H1 (cell line): ENCODE results near the gene CDH8. TPM values are rescaled to one million over a fixed set of nuclear protein-coding genes. Genes with fewer than 3 reads are reported as not detected.

Source experiments
- CTCF ChIA-PET: fragments of 300-600 bp; sonication (Branson Sonifier 250); formaldehyde crosslinking; loops from one replicate; lab custom pipeline; 2021; ENCODE audit not compliant: partially characterized antibody; lab: Charles Lee
- POLR2A ChIA-PET: fragments of 300-600 bp; sonication (Branson Sonifier 250); formaldehyde crosslinking; loops from one replicate; lab custom pipeline; 2021; ENCODE audit warnings: inconsistent platforms; ENCODE audit not compliant: partially characterized antibody; lab: Charles Lee
- DNase-seq, 2 experiments: peaks; one replicate each; pipeline versions ENCODE4 v3.0.0 to v3.0.0-alpha.2; 2010 to 2022; ENCODE audit warnings: low spot score in 2 of 2, low read depth in 1 of 2, mixed read lengths in 1 of 2
- FAIRE-seq: peaks from 2 replicates; lab custom pipeline; 2011; peaks lifted over from hg19 to GRCh38; lab: Jason Lieb, UNC
- H2AFZ ChIP-seq: 2 replicates; pipeline ENCODE4 v1.8.1; 2012; ENCODE audit warnings: low read length, inconsistent platforms
- H2AK5ac ChIP-seq: 2 replicates; pipeline ENCODE4 v1.6.1; 2013; ENCODE audit warnings: low read depth, low read length
- H2BK120ac ChIP-seq: replicated peaks from 2 replicates; pipeline ENCODE3; 2013; ENCODE audit warnings: low read depth, low read length, inconsistent platforms
- H2BK12ac ChIP-seq: 2 replicates; pipeline ENCODE4 v1.6.1; 2013; ENCODE audit warnings: low read depth, low read length
- H2BK15ac ChIP-seq: 2 replicates; pipeline ENCODE4 v1.6.1; 2013; ENCODE audit warnings: low read length
- H2BK20ac ChIP-seq: 2 replicates; pipeline ENCODE4 v1.6.1; 2013; ENCODE audit warnings: low read length
- H2BK5ac ChIP-seq: 2 replicates; pipeline ENCODE4 v1.6.1; 2013; ENCODE audit warnings: low read depth, low read length
- H3K14ac ChIP-seq: 2 replicates; pipeline ENCODE4 v1.6.1; 2013; ENCODE audit warnings: inconsistent platforms; ENCODE audit not compliant: insufficient read length
- H3K18ac ChIP-seq: 2 replicates; pipeline ENCODE4 v1.6.1; 2013; ENCODE audit warnings: low read length; ENCODE audit errors: extremely low read depth
- H3K23ac ChIP-seq: 2 replicates; pipeline ENCODE4 v1.6.1; 2013; ENCODE audit warnings: inconsistent platforms; ENCODE audit not compliant: insufficient read length
- H3K23me2 ChIP-seq: 2 replicates; pipeline ENCODE4 v1.6.1; 2013; ENCODE audit warnings: low read depth, low read length
- H3K27ac ChIP-seq: 2 replicates; pipeline ENCODE4 v1.6.1; 2011; ENCODE audit warnings: low read depth, low read length, inconsistent platforms
- H3K27me3 ChIP-seq, 4 experiments: replicated peaks in 1 of 4; 1 replicate in 1 of 4; 2 replicates in 3 of 4; pipeline versions ENCODE4 v1.6.1 to v1.8.1; 2011 to 2013; ENCODE audit warnings: low read length in 3 of 4, mild to moderate bottlenecking in 3 of 4, inconsistent platforms in 2 of 4, mixed read lengths in 2 of 4, moderate library complexity in 1 of 4; ENCODE audit not compliant: control insufficient read depth in 3 of 4, insufficient read depth in 3 of 4; ENCODE audit errors: extremely low read depth in 1 of 4
- H3K36me3 ChIP-seq, 4 experiments: 2 replicates each; pipeline versions ENCODE4 v1.6.1 to v1.8.1; 2011 to 2013; ENCODE audit warnings: mild to moderate bottlenecking in 4 of 4, low read length in 3 of 4, moderate library complexity in 2 of 4, control low read depth in 1 of 4, inconsistent platforms in 1 of 4; ENCODE audit not compliant: insufficient read depth in 4 of 4, control insufficient read depth in 2 of 4
- H3K4ac ChIP-seq: replicated peaks from 2 replicates; pipeline ENCODE3; 2013; ENCODE audit warnings: low read length, low read depth, mixed read lengths, inconsistent platforms; ENCODE audit not compliant: insufficient read length
- H3K4me1 ChIP-seq, 4 experiments: replicated peaks in 1 of 4; 1 replicate in 1 of 4; 2 replicates in 3 of 4; pipeline versions ENCODE4 v1.6.1 to v1.8.1; 2011 to 2013; ENCODE audit warnings: low read length in 3 of 4, inconsistent platforms in 2 of 4, mixed read lengths in 1 of 4; ENCODE audit not compliant: insufficient read depth in 4 of 4, control insufficient read depth in 3 of 4
- H3K4me2 ChIP-seq, 2 experiments: 2 replicates each; pipeline versions ENCODE4 v1.6.1 to v1.8.1; 2011 to 2013; ENCODE audit warnings: low read depth in 2 of 2, low read length in 2 of 2, control low read depth in 1 of 2, inconsistent platforms in 1 of 2, mild to moderate bottlenecking in 1 of 2; ENCODE audit not compliant: insufficient read depth in 1 of 2
- H3K4me3 ChIP-seq, 4 experiments: fragments of 200-600, 300-600 bp in 1 of 4; sonication (generic), shearing (Covaris generic), sonication (Bioruptor Twin) in 1 of 4; 2 replicates each; pipeline versions ENCODE4 v1.5.1 to v1.8.1; 2011 to 2016; ENCODE audit warnings: low read length in 4 of 4, low read depth in 3 of 4, control low read depth in 2 of 4, inconsistent platforms in 2 of 4, mild to moderate bottlenecking in 2 of 4, mixed read lengths in 1 of 4, moderate library complexity in 1 of 4; ENCODE audit not compliant: insufficient read depth in 2 of 4; ENCODE audit errors: extremely low read depth in 1 of 4
- H3K56ac ChIP-seq: replicated peaks from 2 replicates; pipeline ENCODE3; 2013; ENCODE audit warnings: low read depth, mild to moderate bottlenecking, mixed read lengths, low read length, inconsistent platforms; ENCODE audit not compliant: insufficient read length
- H3K79me1 ChIP-seq: 2 replicates; pipeline ENCODE4 v1.6.1; 2013; ENCODE audit warnings: low read depth, low read length, control low read depth
- H3K79me2 ChIP-seq, 2 experiments: 2 replicates each; pipeline versions ENCODE4 v1.6.1 to v1.8.1; 2012 to 2013; ENCODE audit warnings: low read length in 2 of 2, mild to moderate bottlenecking in 2 of 2, inconsistent platforms in 1 of 2; ENCODE audit not compliant: insufficient read depth in 2 of 2, control insufficient read depth in 1 of 2
- H3K9ac ChIP-seq, 4 experiments: replicated peaks in 1 of 4; 1 replicate in 1 of 4; 2 replicates in 3 of 4; pipeline versions ENCODE4 v1.6.1 to v1.8.1; 2011 to 2013; ENCODE audit warnings: low read depth in 3 of 4, low read length in 3 of 4, control low read depth in 2 of 4, mild to moderate bottlenecking in 2 of 4, moderate library complexity in 2 of 4, inconsistent platforms in 1 of 4; ENCODE audit errors: extremely low read depth in 1 of 4
- H3K9me3 ChIP-seq, 2 experiments: 2 replicates each; pipeline versions ENCODE4 v1.6.1 to v1.8.1; 2012 to 2013; ENCODE audit warnings: mild to moderate bottlenecking in 2 of 2, moderate library complexity in 2 of 2, control low read depth in 1 of 2, inconsistent platforms in 1 of 2, low read depth in 1 of 2, low read length in 1 of 2, mixed read lengths in 1 of 2; ENCODE audit not compliant: insufficient read depth in 2 of 2
- H4K20me1 ChIP-seq, 2 experiments: replicated peaks in 1 of 2; 2 replicates each; pipeline versions ENCODE3 to v1.8.1; 2011 to 2013; ENCODE audit warnings: inconsistent platforms in 2 of 2, low read length in 2 of 2, mild to moderate bottlenecking in 1 of 2; ENCODE audit not compliant: insufficient read depth in 2 of 2, control insufficient read depth in 1 of 2
- H4K5ac ChIP-seq: 2 replicates; pipeline ENCODE4 v1.6.1; 2013; ENCODE audit warnings: low read length, low read depth, mixed read lengths, inconsistent platforms; ENCODE audit not compliant: insufficient read length
- H4K8ac ChIP-seq: 2 replicates; pipeline ENCODE4 v1.8.0; 2013; ENCODE audit warnings: mild to moderate bottlenecking, moderate library complexity, low read length, inconsistent platforms; ENCODE audit not compliant: insufficient read depth; ENCODE audit errors: extremely low read depth
- H4K91ac ChIP-seq: replicated peaks from 2 replicates; pipeline ENCODE3; 2013; ENCODE audit warnings: low read length, mixed read lengths, inconsistent platforms; ENCODE audit not compliant: insufficient read length
- CHD1 ChIP-seq: IDR thresholded peaks from 2 replicates; pipeline ENCODE4 v1.6.1; 2012; ENCODE audit warnings: low read depth, low read length, improper control_type of control experiment
- CHD2 ChIP-seq: IDR thresholded peaks from 2 replicates; pipeline ENCODE4 v1.6.1; 2012; ENCODE audit warnings: low read length, improper control_type of control experiment
- CREB1 ChIP-seq: IDR thresholded peaks from 2 replicates; pipeline ENCODE4 v1.6.1; 2012; ENCODE audit warnings: inconsistent platforms
- EGR1 ChIP-seq: IDR thresholded peaks from 2 replicates; pipeline ENCODE4 v1.6.1; 2011; ENCODE audit warnings: low read depth, low read length, borderline replicate concordance
- GTF2F1 ChIP-seq: IDR thresholded peaks from 2 replicates; pipeline ENCODE4 v1.6.1; 2012; ENCODE audit warnings: low read depth, low read length, improper control_type of control experiment, borderline replicate concordance
- RAD21 ChIP-seq, 2 experiments: IDR thresholded peaks in 1 of 2; conservative IDR thresholded peaks in 1 of 2; 2 replicates each; pipeline ENCODE4 v1.6.1; 2011; ENCODE audit warnings: low read depth in 2 of 2, low read length in 2 of 2, improper control_type of control experiment in 1 of 2, inconsistent platforms in 1 of 2, mild to moderate bottlenecking in 1 of 2, moderate library complexity in 1 of 2
- RBBP5 ChIP-seq: IDR thresholded peaks from 2 replicates; pipeline ENCODE4 v1.7.1; 2012; ENCODE audit warnings: low read depth, mild to moderate bottlenecking, inconsistent platforms, low read length, moderate library complexity, borderline replicate concordance
- SAP30 ChIP-seq: fragments of 300-600 bp; sonication (generic); IDR thresholded peaks from 2 replicates; pipeline ENCODE4 v1.7.1; 2012; ENCODE audit warnings: low read length, moderate library complexity, mild to moderate bottlenecking, inconsistent platforms; ENCODE audit not compliant: insufficient read depth, insufficient replicate concordance
- SIN3A ChIP-seq, 2 experiments: IDR thresholded peaks in 1 of 2; conservative IDR thresholded peaks in 1 of 2; 2 replicates each; pipeline ENCODE4 v1.6.1; 2011 to 2012; ENCODE audit warnings: low read length in 2 of 2, improper control_type of control experiment in 1 of 2, low read depth in 1 of 2, mild to moderate bottlenecking in 1 of 2
- YY1 ChIP-seq: IDR thresholded peaks from 2 replicates; pipeline ENCODE4 v1.6.1; 2011; ENCODE audit warnings: low read depth, mild to moderate bottlenecking, low read length
- WGBS, 2 experiments: shearing (Covaris generic) in 1 of 2; methylation state at CpG; one replicate each; pipeline versions ENCODE4 v1.1.6 to v1.1.7; 2013 to 2015; ENCODE audit warnings: low lambda C conversion rate in 2 of 2, mixed read lengths in 2 of 2, inconsistent platforms in 1 of 2, low coverage in 1 of 2, missing lambda C conversion rate in 1 of 2; ENCODE audit not compliant: insufficient replicate concordance in 2 of 2, insufficient coverage in 1 of 2, insufficient read length in 1 of 2; ENCODE audit errors: extremely low coverage in 1 of 2, missing lambda C conversion rate in 1 of 2; 5-methylcytosine and 5-hydroxymethylcytosine counted together
- polyA plus RNA-seq, 7 experiments: library from polyadenylated mRNA; depleted of rRNA in 3 of 7; stranded (reverse) in 5 of 7; unstranded in 2 of 7; fragments of >200 nt in 5 of 7; fragments of 200-250 nt in 2 of 7; gene quantifications; 1 replicate in 5 of 7; 2 replicates in 1 of 7; 4 replicates in 1 of 7; pipeline versions ENCODE4 v1.2.1 to v1.2.3, GENCODE V29; 2011 to 2013; ENCODE audit warnings: missing spikeins in 2 of 7, mixed read lengths in 2 of 7
- total RNA-seq: library from RNA; stranded (reverse); fragmentation: NEBNext Ultra II Directional; extraction: Animal tissue kit (Norgen Biotek cat#: 25700); gene quantifications from 2 replicates; pipeline ENCODE4 v1.2.1, GENCODE V29; 2021
- TF ChIP-seq, protein P1 (sequence below): IDR thresholded peaks from 2 replicates; pipeline ENCODE4 v1.6.1; 2012; ENCODE audit warnings: inconsistent platforms
- TF ChIP-seq, protein P2 (sequence below): IDR thresholded peaks from 2 replicates; pipeline ENCODE4 v1.6.1; 2011; ENCODE audit warnings: low read length, improper control_type of control experiment

Gene CDH8
- total and polyA plus RNA-seq, 2 of the 8 experiments (the other 6 are each of a cell fraction or from before 2014, with no cell fraction given) = 7.7 to 8.4 TPM

DNA sequence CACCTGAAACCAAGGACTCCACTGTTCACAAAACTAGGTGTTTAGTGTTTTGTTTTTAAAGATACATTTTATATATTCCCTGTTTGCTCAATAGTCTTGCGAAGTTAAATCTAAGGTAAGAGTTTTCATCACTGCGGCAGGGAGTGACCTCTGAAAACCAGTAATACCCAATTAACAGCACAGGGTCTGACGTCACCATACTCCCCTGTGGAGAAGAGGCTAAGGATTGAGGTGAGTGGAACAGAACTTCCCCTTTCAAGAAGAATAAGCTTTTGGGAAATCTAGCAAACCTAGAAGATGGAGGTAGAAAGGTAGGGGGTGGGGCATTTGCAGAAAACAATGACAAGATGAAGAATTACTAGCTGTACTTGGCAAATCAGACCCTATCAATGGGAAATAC is 120.7 kb downstream of the CDH8 start:
- Histone ChIP-seq H2BK20ac (no peak overlapping the region), H2BK12ac (no peak overlapping the region), H3K79me2 (no peaks in the 10 kb centered on the region), H2BK15ac (no peak overlapping the region), H3K27ac (no peak overlapping the region), H3K14ac (no peak overlapping the region), H3K36me3 (no peaks in the 10 kb centered on the region; a peak in 1 of 8 replicates), H3K23me2 (no peaks in the 10 kb centered on the region; the same call in 1 of the 2 replicates), H3K9me3 (0 out of 4 replicates have a peak, but pooled peaks cover 0 to 4% of the 10 kb centered on the region in 2 experiments), H2AK5ac (no peak overlapping the region), H3K4me2 (no peak overlapping the region), H4K20me1 (no peaks in the 10 kb centered on the region), H3K79me1 (no peaks in the 10 kb centered on the region), H3K18ac (no peak overlapping the region), H3K23ac (no peak overlapping the region), H3K4me3 (no peak overlapping the region), H3K27me3 (no peaks in the 10 kb centered on the region), H3K9ac (no peak overlapping the region), H2BK120ac (no peak overlapping the region), H2AFZ (no peak overlapping the region), H4K8ac (no peak overlapping the region), H2BK5ac (no peak overlapping the region), H3K4ac (no peak overlapping the region), H3K56ac (no peak overlapping the region), H4K5ac (no peak overlapping the region), H4K91ac (no peak overlapping the region), H3K4me1 (peaks cover 0 to 6% (median 0%) of the 10 kb centered on the region in 4 experiments; a peak in 3 of 7 replicates)
- POLR2A ChIA-PET = interaction anchor here (0.7 to 1.0 kb wide), 2 partner anchors 10 to 150 kb away, joined by 3 read pairs; no protein-coding TSS in a partner anchor
- FAIRE-seq = no peak
- DNase-seq = no peak
- WGBS, 2 experiments = 90% methylated on average over 3 of the region's 3 CpGs; no CpG with 5 or more reads in 1 of the 2 experiments
- CTCF ChIA-PET = interaction anchor here (1.2 kb wide), 1 partner anchor 9 kb away, joined by 3 read pairs; no protein-coding TSS in a partner anchor
- TF ChIP-seq, protein P1, sequence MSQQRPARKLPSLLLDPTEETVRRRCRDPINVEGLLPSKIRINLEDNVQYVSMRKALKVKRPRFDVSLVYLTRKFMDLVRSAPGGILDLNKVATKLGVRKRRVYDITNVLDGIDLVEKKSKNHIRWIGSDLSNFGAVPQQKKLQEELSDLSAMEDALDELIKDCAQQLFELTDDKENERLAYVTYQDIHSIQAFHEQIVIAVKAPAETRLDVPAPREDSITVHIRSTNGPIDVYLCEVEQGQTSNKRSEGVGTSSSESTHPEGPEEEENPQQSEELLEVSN = no peak
- TF ChIP-seq, protein P2, sequence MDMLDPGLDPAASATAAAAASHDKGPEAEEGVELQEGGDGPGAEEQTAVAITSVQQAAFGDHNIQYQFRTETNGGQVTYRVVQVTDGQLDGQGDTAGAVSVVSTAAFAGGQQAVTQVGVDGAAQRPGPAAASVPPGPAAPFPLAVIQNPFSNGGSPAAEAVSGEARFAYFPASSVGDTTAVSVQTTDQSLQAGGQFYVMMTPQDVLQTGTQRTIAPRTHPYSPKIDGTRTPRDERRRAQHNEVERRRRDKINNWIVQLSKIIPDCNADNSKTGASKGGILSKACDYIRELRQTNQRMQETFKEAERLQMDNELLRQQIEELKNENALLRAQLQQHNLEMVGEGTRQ = no peak
- no peak for TF ChIP-seq EGR1
- TF ChIP-seq CREB1 = no peak
- no peak for TF ChIP-seq CHD2
- TF ChIP-seq CHD1 = no peak
- TF ChIP-seq GTF2F1 = no peak
- TF ChIP-seq SAP30 = no peak
- TF ChIP-seq RBBP5 = no peak
- no peak for TF ChIP-seq YY1
- TF ChIP-seq RAD21 (IDR thresholded peaks at IDR 0.05 in 1 of 2, conservative IDR thresholded peaks at IDR 0.05 in 1 of 2; ENCODE audit: low read depth in 2 of 2, low read length in 2 of 2) = no peak
- TF ChIP-seq SIN3A (conservative IDR thresholded peaks at IDR 0.05 in 1 of 2, IDR thresholded peaks at IDR 0.05 in 1 of 2; ENCODE audit: low read depth in 1 of 2, low read length in 2 of 2) = no peak
